ENCODE data around the gene NPAS1. TPM values are rescaled to one million over a fixed set of nuclear protein-coding genes. Genes with fewer than 3 reads are reported as not detected.

NPAS1 gene
- total and polyA plus RNA-seq, 7 donors, result 0.04 to 0.23 (median 0.18) TPM; not detected in 3

DNA sequence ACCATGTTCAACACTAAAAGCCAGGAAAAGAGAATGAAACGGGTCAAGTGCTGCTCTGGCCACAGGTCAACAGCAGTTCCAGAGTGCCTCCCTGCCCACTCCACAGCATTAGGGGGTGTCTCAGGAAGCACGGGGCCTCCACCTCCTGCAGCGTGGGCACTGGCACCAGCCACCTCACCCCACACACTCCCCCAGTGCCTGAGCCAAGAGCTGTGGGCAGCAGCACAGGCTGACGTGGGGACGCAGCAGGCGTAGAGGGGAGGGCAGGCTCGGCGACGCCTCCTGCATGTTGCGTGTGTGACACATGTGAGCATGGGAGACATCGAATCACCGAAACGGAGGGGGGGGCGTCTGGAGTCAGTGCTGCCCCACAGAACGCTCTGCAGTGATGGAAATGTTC is 50.2 kb downstream of the NPAS1 start:
- no peaks in the 10 kb centered on the region for H3K4me1 ChIP-seq
- DNase-seq (no peak), ATAC-seq (no peak)
- no peaks in the 10 kb centered on the region for H3K9me3 ChIP-seq
- intact Hi-C loops (cut with DNase I), result no loop called here
- 77 to 85% (median 78%) methylated on average over 14 to 15 of the region's 15 CpGs for whole genome bisulfite sequencing, 3 donors
- TF ChIP-seq, protein P1, sequence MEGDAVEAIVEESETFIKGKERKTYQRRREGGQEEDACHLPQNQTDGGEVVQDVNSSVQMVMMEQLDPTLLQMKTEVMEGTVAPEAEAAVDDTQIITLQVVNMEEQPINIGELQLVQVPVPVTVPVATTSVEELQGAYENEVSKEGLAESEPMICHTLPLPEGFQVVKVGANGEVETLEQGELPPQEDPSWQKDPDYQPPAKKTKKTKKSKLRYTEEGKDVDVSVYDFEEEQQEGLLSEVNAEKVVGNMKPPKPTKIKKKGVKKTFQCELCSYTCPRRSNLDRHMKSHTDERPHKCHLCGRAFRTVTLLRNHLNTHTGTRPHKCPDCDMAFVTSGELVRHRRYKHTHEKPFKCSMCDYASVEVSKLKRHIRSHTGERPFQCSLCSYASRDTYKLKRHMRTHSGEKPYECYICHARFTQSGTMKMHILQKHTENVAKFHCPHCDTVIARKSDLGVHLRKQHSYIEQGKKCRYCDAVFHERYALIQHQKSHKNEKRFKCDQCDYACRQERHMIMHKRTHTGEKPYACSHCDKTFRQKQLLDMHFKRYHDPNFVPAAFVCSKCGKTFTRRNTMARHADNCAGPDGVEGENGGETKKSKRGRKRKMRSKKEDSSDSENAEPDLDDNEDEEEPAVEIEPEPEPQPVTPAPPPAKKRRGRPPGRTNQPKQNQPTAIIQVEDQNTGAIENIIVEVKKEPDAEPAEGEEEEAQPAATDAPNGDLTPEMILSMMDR (IDR thresholded peaks at IDR 0.05), result no peak
- no peaks in the 10 kb centered on the region for H3K27me3 ChIP-seq (ENCODE audit: insufficient read depth in 3 of 3, low read length in 2 of 3)
- H3K27ac ChIP-seq, result no peak overlapping the region
- peaks cover 0 to 97% of the 10 kb centered on the region in 2 donors for H3K36me3 ChIP-seq (ENCODE audit: insufficient read depth in 1 of 2, low read depth in 1 of 2)
- H3K4me3 ChIP-seq, result no peak overlapping the region

DNA sequence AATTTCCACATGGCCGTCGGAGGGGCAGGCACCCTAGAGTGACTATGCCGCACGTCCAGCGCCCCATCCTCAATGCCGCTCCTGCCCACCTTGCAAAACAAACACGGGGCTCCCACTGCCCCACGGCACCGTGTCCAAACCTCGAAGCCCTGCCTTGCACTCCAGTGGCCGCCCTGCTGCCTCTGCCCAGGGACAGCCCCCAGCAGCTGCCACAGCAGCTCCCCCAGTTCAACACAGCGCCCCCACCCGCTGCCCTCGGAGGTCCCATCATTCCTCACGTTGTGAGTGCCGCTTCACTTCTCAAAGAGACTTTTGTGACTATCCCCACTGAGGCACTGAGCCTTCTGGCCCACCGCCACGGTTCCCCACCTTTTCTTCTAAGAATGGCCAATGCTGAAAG is 51.1 kb downstream of the NPAS1 start:
- Histone ChIP-seq H3K27me3 (ENCODE audit: insufficient read depth in 3 of 3, low read length in 2 of 3) (no peaks in the 10 kb centered on the region), H3K4me3 (no peak overlapping the region), H3K36me3 (ENCODE audit: insufficient read depth in 1 of 2, low read depth in 1 of 2) (peaks cover 0 to 97% of the 10 kb centered on the region in 2 donors), H3K9me3 (no peaks in the 10 kb centered on the region), H3K27ac (no peak overlapping the region), H3K4me1 (no peaks in the 10 kb centered on the region)
- DNase-seq, result no peak
- ATAC-seq, result no peak
- intact Hi-C loops (cut with DNase I), result no loop called here
- TF ChIP-seq, protein P1 (IDR thresholded peaks at IDR 0.05), result no peak
- WGBS, 3 donors, result 86 to 91% (median 90%) methylated on average over 17 to 18 of the region's 18 CpGs

DNA sequence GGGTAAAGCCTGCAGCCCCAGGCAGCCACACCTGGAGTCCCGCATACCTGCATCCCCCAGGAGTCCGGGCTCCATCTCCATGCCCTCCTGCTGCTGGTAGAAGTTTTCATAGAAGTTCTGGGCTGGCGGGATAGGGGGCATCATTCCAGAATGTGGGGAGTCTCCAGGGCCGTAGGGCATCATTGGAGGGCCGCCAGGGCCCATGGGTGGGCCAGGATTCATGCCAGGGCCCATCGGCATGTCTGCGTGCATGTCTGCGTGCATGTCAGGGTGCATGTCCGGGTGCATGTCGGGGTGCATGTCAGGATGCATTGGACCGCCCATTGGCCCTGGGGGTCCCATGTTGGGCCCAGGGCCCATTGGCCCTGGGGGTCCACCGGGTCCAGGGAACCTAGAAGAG is 52.1 kb downstream of the NPAS1 start:
- H3K9me3 ChIP-seq, result no peaks in the 10 kb centered on the region
- TF ChIP-seq, protein P1 (IDR thresholded peaks at IDR 0.05), result no peak
- H3K4me3 ChIP-seq, result no peak overlapping the region
- no peak for ATAC-seq
- intact Hi-C loops (cut with DNase I), result no loop called here
- peaks cover 0 to 97% of the 10 kb centered on the region in 2 donors for H3K36me3 ChIP-seq (ENCODE audit: insufficient read depth in 1 of 2, low read depth in 1 of 2)
- WGBS, 3 donors, result 84 to 87% (median 84%) methylated on average over 12 of the region's 12 CpGs
- no peaks in the 10 kb centered on the region for H3K27me3 ChIP-seq (ENCODE audit: insufficient read depth in 3 of 3, low read length in 2 of 3)
- H3K27ac ChIP-seq, result no peak overlapping the region
- DNase-seq, result no peak
- no peaks in the 10 kb centered on the region for H3K4me1 ChIP-seq

DNA sequence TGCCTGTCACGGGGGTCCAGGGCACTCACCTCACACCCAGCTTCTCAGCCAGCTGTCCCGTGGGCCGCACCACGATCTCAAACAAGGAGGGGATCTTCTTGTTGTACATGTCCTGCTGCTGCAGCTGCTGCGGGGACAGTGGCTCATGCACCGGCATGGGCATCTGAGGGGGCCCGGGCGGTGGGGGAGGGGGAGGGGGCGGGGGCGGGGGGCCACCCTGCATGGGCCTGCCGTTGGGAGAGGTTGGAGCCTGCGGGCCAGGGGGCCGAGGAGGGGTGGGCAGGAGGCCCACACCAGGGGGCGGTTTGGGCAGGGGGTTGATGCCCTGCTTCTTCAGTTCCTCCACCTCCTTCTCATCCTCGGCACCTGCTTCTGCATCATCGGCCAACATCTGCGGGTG is 52.7 kb downstream of the NPAS1 start:
- no peaks in the 10 kb centered on the region for H3K27me3 ChIP-seq (ENCODE audit: insufficient read depth in 3 of 3, low read length in 2 of 3)
- TF ChIP-seq, protein P1 (IDR thresholded peaks at IDR 0.05), result no peak
- H3K36me3 ChIP-seq (ENCODE audit: insufficient read depth in 1 of 2, low read depth in 1 of 2), result peaks cover 0 to 97% of the 10 kb centered on the region in 2 donors
- H3K9me3 ChIP-seq, result no peaks in the 10 kb centered on the region
- intact Hi-C loops (cut with DNase I), result no loop called here
- no peaks in the 10 kb centered on the region for H3K4me1 ChIP-seq
- DNase-seq, result no peak
- 84 to 88% (median 86%) methylated on average over 8 to 17 of the region's 17 CpGs for WGBS, 3 donors
- no peak overlapping the region for H3K4me3 ChIP-seq
- ATAC-seq, result no peak
- H3K27ac ChIP-seq, result no peak overlapping the region

DNA sequence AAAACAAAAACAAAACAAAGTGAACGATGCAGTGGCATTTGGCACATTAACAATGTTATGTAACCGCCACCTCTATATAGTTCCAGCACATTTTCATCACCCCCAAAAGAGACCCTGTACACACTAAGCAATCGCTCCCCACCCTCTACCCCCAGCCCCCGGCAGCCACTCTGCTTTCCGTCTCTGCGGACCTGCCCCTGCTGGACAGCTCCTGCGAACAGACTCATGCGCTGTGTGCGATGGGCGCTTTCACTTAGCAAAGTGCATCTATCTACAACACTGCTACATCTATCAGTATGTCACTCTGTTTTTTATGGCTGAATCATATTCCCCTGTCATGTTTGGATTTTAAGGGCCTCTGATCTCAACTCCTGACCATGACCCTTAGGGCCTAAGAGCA is 53.9 kb downstream of the NPAS1 start:
- no peaks in the 10 kb centered on the region for H3K9me3 ChIP-seq
- intact Hi-C loops (cut with DNase I), result no loop called here
- ATAC-seq, result no peak
- H3K27ac ChIP-seq, result no peak overlapping the region
- TF ChIP-seq, protein P1 (IDR thresholded peaks at IDR 0.05), result no peak
- H3K4me1 ChIP-seq, result no peaks in the 10 kb centered on the region
- no peak for DNase-seq
- H3K36me3 ChIP-seq (ENCODE audit: insufficient read depth in 1 of 2, low read depth in 1 of 2), result peaks cover 0 to 97% of the 10 kb centered on the region in 2 donors
- WGBS, 3 donors, result 88 to 90% (median 90%) methylated on average over 10 of the region's 10 CpGs
- H3K4me3 ChIP-seq, result no peak overlapping the region
- no peaks in the 10 kb centered on the region for H3K27me3 ChIP-seq (ENCODE audit: insufficient read depth in 3 of 3, low read length in 2 of 3)

Data from psoas muscle (tissue), 8 donors.